LNCaP clone FGC (cell line): Measurements from ENCODE around the gene KRT85.

ENCODE experiments used
- DNase-seq: peaks from one replicate; pipeline ENCODE4 v3.0.0-alpha.2; 2011; ENCODE audit warnings: low read depth
- H3K4me3 ChIP-seq: 2 replicates; pipeline ENCODE4 v1.5.1; 2011; ENCODE audit warnings: mild to moderate bottlenecking, low read depth, low read length, control low read depth
- CTCF ChIP-seq: IDR thresholded peaks from 2 replicates; pipeline ENCODE4 v1.5.1; 2012; ENCODE audit warnings: mild to moderate bottlenecking; ENCODE audit not compliant: control insufficient read depth, insufficient read depth; ENCODE audit errors: extremely low read depth

The KRT85 gene

GRCh38 chr12:52321418-52321817 is 45.9 kb downstream of the KRT85 start:
- no peak for TF ChIP-seq CTCF
- no peak overlapping the region for H3K4me3 ChIP-seq
- no peak for DNase-seq

GRCh38 chr12:52320784-52321400 is 46.4 kb downstream of the KRT85 start, which contains the start of gene KRT83:
Gene KRT83, minus strand, starts transcription at chr12:52321398. Its CDS starts 63 bp downstream, at chr12:52321335.
- H3K4me3 ChIP-seq = no peak within 1 kb of the TSS
- TF ChIP-seq CTCF = no peak
- DNase-seq = no peak

GRCh38 chr12:52319097-52319496 is 48.2 kb downstream of the KRT85 start:
- no peak overlapping the region for H3K4me3 ChIP-seq
- TF ChIP-seq CTCF = peak; percentile 45; the same call in 1 of the 2 replicates
- no peak for DNase-seq

- DNase-seq = no peak
- TF ChIP-seq CTCF = no peak
- no peak overlapping the region for H3K4me3 ChIP-seq
These were observed 48.9 kb downstream of the KRT85 start for GRCh38 chr12:52318241-52318990.

GRCh38 chr12:52317468-52318052 is 49.7 kb downstream of the KRT85 start:
- no peak for DNase-seq
- H3K4me3 ChIP-seq = no peak overlapping the region
- no peak for TF ChIP-seq CTCF

- no peak overlapping the region for H3K4me3 ChIP-seq
- no peak for TF ChIP-seq CTCF
- no peak for DNase-seq
These were observed 50.6 kb downstream of the KRT85 start for GRCh38 chr12:52316701-52317100.
